Measurements from ENCODE around the gene KCTD2.

KCTD2 gene

DNA sequence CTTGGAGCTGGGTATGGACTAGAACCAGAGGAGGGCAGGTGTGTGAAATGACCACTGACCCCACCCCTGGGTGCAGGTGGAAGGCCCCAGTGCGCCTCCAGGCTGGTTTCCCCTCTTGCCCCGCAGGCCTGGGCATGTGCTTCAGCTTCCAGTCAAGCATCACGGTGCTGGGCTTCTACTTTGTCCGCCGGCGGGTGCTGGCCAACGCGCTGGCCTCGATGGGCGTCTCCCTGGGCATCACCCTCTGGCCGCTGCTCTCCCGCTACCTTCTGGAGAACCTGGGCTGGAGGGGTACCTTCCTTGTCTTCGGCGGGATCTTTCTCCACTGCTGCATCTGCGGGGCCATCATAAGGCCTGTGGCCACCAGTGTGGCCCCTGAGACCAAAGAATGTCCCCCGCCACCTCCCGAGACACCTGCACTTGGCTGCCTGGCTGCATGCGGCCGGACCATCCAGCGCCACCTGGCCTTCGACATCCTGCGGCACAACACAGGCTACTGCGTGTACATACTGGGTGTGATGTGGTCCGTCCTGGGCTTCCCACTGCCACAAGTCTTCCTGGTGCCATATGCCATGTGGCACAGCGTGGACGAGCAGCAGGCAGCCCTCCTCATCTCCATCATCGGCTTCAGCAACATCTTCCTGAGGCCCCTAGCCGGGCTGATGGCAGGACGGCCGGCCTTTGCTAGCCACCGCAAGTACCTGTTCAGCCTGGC is 53.0 kb downstream of the KCTD2 start:
- no peak for DNase-seq (ENCODE audit: low spot score)

DNA sequence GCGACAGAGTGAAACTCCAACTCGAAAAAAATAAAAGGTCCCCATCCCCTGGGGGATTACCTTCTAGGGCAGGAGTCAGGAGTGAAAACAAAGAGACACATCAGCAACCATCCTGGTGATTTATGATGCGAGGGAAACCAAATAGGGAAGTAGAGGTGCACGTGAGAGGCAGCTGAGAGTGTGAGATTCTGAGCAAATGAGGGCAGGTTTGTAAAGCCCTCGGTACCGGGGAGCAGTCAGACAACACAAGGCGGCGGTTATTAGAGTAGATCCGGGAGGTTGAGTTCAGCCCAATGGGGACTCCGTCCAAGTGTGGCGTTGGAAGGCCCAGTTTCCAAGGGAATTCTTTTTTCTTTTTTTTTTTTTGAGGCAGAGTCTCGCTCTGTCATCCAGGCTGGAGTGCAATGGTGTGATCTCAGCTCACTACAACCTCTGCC is 55.4 kb downstream of the KCTD2 start:
- no peak for DNase-seq (ENCODE audit: low spot score)

DNA sequence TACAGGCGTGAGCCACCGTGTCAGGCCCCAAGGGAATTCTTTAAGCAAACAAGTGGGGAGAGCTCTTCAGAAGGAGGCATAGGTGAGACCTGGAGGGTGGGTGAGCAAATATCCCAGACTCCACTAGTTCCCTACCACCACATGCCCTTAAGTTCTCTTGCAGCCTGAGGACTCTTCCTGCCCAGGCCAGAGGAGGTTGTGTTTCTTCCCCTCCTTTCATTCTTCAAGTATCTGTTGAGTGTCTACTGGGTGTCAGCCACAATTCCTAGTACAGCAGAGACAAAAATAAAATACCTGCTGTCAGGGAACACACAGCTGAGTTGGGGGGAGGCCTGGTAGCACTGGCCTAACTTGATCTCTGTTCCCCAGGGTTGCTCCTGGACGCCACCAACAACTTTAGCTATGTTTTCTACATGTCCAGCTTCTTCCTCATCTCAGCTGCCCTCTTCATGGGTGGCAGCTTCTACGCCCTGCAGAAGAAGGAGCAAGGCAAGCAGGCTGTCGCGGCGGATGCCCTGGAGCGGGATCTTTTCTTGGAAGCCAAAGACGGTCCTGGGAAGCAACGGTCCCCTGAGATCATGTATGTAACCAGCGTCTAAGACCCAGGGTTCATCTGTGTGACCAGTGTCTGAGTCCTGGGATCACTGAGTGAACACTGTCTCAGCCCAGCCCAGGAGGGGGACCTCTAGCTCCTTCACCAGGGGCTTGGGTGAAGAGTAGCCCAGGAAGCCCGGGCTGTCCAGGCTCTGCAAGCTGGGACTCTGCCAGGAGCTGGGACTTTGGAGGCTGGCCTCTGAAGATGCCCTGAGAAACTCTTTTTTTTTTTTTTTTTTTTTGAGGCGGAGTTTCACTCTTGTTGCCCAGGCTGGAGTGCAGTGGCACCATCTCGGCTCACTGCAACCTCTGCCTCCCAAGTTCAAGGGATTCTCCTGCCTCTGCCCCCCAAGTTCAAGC is 56.9 kb downstream of the KCTD2 start:
- DNase-seq (ENCODE audit: low spot score) = no peak

DNA sequence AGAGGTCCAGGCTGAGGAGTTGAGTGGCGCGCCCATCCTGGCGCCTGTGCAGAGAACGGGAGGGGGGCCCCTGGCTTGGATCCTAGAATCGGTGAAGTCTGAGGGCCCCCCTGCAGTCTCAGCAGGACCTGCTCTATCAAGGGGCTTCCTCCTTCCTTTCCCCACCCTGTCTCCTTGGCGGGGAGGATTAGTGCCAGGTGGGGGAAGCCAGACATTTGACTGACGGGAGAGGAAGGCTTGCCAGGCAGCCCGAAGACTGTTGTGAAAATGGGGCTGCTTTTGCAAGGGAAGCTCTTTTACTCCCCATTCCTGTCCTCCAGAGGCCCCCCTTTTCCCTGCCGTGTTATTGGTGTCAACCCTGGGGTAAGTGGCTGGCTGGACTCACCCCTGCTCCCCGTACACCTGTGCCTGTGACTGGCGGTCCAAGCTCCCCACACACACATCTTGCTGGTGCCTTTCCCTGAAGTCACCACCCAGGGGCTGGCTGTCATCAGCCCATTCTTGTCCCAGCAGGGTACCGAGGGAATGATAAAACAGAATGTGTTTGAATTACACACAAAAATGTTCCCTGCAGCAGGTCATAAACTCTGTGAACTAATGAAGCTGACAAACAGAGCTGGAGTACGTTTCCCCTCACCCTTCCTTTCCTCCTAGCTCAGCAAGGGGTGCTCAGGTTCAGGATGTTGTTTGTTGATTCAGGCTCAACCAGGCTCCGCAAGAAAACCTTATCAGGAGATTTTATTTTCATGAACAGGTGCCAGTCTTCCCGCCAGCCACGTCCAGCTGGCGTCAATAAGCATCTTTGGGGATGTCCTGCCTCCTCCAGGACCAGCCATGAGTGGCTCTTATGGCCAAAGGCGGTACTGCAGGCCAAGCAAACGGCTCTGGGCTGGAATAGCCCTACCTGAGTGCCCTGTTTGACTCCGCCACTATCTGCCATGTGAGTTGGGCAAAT is 58.4 kb downstream of the KCTD2 start:
- DNase-seq (ENCODE audit: low spot score) = peak; percentile 85

DNA sequence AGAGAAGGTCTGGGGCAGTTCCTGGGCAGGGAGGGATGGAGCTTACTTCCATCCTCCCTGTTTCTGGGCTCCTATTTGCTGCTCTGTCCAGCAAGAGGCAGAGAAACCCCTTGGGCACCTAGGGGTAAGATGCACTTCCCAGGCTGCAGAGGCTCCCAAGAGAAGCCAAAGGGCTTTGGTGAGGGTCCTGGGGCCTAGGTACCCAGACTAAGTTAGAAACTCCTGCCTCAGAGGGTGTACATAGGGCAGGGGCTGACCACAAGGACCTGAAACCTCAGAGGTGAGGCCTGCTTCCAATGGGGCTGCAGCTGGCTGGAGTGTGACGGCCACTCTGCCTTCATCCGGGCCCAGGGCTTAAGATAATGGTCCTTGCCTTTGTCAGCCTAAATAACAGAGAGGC is 61.2 kb downstream of the KCTD2 start:
- DNase-seq (ENCODE audit: low spot score) = no peak

DNA sequence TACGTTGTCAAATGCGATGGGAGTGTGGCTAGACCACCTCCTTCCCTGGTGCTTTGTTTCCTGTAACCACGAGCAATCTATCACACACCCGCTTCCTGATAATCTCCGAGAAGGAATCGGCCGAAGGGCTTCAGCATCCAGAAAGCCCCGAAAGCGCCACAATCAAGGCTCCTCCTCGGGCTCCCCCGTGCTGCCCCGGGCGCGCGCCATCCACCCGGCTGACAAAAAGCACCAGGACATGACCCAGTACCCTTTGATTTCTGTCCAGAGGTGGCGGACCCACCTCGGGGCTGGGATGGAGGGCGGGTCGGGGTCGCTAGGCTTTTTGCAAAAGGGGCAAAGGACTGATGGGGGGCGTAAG is 62.0 kb downstream of the KCTD2 start:
- DNase-seq (ENCODE audit: low spot score) = no peak

DNA sequence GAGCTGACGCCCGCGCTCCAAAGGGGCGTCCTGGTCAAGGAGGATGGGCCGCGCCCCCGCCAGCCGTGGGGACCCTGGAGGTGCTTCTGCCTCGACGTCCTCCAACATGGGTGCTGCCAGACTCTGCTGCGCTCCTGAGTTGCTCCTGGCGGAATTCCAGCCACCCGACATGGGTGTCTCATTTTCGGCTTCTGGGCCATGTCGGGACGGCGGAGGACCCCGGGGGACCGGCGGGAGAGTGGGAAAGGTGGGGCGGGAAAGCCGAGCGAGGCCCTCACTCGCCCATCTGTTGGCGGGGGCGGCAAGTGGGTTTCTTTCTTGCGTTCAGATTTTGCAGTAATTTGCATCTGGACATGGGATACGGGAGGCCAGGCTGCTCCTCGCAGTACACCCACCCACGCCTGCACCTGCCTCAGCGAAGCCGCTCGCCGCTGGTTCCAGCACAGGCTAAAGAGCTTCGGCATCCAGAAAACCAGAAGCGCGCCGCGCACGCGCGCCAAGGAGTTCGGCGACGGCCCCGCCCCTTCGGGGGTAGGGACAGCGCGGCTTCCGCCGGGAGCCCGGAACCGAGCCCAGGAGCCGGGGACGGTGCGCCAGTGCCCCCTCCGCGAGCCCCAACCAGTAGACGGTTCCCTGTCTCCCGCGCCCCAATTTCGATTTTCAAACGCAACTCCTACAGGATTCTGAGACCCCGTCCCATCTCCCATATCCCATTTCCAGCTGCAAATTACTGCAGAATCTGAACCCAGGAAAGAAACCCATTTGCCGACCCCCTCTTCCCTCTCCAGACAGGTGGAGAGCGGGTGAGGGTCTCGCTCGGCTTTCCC is 62.6 kb downstream of the KCTD2 start, which contains the start of gene ARMC7:
Gene ARMC7, plus strand, starts transcription at position 563 of the 827 bp plus-strand sequence. CDS start 320 bp downstream, outside the sequence.
- peak; percentile 96 for DNase-seq (ENCODE audit: low spot score)

DNA sequence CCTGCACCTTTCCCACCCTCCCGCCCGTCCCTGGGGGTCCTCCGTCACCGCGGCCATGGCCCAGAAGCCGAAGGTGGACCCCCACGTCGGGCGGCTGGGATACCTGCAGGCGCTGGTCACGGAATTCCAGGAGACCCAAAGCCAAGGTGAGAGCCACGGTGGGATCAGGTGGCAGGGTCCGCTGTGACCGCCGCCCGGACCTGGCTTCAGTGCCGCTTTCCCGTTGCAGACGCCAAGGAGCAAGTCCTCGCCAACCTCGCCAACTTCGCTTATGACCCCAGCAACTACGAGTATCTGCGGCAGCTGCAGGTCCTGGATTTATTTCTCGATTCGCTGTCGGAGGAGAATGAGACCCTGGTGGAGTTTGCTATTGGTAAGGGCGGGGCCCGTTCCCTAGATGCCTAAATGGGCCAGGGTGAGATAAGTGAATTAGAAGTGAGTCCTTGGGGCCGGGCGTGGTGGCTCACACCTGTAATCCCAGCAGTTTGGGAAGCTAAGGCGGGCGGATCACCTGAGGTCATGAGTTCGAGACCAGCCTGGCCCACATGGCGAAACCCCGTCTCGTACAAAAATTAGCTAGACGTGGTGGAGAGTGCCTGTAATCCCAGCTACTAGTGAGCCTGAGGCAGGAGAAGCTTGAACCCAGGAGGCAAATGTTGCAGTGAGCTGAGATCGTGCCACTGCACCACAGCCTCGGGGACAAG is 63.4 kb downstream of the KCTD2 start:
- no peak for DNase-seq (ENCODE audit: low spot score)

DNA sequence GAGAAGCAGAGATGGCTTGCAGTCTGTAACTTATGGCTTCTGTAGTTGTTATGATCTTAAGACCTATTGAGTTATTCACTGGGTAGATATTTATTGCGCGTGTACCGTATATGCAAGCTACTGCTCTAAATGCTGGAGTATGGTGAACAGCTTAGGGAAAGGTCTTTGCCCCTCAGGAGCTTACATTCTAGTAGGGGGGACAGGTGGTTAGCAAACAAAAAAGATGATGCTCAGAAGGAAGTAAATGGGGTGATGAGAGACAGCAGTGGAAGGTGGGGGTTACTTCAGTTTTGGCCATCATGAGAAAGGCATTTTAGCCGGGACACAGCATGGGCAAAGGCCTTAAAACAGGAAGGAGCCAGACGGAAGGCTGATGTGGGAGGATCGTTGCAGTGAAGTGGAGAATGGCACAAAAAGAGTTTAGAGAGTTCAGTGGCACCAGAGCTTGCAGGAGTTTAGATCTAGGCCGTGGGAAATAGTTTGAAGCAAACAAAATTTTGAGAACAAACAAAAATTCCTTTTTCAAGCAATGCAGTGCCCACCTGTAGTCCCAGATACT is 64.8 kb downstream of the KCTD2 start:
- DNase-seq (ENCODE audit: low spot score) = no peak

DNA sequence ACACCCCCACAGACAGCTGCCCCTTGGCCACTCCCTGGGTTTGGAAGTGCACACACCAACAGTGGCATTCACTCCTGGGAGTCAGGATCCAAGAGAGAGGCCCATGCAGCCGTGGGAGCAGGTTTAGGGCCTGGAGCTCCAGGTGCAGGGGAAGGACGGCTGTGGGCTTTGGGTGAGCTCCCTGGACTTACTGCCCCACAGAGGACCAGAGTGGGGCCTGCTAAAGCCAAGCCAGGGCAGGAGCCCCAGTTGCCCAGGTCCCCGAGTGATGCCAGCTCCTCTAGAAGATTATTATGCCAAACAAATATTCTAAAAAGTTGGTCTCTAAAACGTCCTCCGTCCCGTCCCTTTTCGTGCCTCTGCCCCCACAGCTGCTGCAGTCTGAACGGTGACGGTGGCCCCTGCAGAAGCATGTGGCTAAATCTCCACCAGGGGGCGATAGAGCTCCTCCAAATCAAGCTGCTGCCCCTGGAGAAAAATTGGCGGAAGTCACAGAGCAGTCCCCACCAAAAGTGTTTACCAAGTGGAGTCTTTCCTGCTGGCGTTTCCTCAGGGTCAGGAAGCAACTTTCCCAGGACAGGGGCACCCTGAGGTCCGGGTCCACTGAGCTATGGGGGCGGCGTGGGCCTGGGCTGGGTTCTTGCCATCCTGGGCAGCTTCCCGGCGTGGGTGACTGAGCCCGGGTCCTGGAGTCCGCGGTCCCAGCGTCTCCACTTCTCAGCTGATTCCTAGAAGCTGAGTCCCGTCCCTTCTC is 67.0 kb downstream of the KCTD2 start:
- DNase-seq (ENCODE audit: low spot score) = peak; percentile 93

DNA sequence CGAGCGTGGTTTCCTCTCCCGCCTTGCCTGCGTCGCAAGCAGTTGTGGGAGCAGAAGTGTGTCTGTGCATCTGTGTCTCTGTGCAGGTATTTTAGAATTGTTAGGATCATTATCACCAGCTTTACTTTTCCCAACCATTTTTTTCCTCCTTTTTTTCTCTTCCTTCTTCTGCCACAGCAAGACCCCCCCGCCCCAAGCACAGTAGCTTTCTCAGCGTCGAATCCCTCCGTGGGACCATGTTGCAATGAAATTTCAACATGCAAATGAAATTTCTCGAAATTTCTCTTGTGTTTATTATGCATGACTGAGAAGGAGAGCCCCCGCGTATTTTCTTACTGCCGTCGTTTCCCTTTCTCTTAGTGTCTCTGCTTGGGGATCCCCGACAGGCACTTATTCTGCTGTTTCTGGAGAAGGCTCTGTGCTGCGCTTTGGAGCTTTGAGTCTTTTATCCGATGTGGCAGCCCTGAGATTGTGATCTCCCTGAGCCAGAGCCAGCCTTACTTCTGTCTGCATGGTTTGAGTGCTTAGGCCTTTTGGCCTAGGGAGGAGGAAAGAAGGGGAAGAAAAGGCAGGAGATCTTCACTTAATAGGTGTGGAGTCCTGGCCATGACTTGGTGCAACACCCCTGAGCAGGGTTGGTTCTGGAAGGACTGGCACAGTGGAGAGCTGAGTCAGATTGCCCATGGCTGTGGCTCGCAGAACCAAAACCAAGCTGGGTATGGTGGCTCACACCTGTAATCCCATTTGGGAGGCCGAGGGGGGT is 67.7 kb downstream of the KCTD2 start:
- no peak for DNase-seq (ENCODE audit: low spot score)
